AG09319 (cell line): ENCODE results near the gene ZNF473.

ENCODE experiments used
- DNase-seq: peaks from one replicate; pipeline ENCODE4 v3.0.0-alpha.2; 2010; ENCODE audit warnings: low read depth; ENCODE audit errors: extremely low read depth
- CTCF ChIP-seq: IDR thresholded peaks from 2 replicates; pipeline ENCODE4 v1.5.1; 2011; ENCODE audit warnings: low read depth, mild to moderate bottlenecking, inconsistent platforms, low read length, moderate library complexity

ZNF473 gene

DNA sequence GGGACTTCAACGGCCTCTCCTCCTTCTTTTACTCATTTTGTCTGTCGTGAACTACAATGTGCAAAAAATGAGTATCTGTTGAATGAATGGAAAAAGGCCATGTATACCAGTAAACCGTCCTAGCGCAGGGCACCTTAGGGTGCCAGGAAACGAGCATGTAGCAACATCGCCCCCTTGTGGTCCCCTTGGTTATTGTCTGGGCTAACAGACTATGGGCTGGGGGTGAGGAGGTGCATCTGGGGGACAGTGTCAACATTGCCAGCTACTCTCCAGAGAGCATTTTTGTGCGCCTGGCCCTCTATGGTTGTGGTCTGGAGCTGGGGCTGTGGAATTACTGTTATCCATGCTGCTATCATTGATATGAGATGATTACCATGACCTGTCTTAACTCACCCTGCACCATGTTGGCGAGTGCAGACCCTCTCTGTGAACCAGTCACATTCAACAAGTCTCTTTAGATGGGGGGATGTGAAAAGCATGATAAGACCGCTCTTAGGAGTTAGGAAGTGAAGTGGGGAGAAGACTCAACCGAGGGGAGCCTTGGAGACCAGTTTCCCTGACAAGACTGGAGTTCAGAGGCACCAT, 42.1 kb upstream of the ZNF473 start:
- TF ChIP-seq CTCF: peak; percentile 78
- peak; percentile 7 for DNase-seq

DNA sequence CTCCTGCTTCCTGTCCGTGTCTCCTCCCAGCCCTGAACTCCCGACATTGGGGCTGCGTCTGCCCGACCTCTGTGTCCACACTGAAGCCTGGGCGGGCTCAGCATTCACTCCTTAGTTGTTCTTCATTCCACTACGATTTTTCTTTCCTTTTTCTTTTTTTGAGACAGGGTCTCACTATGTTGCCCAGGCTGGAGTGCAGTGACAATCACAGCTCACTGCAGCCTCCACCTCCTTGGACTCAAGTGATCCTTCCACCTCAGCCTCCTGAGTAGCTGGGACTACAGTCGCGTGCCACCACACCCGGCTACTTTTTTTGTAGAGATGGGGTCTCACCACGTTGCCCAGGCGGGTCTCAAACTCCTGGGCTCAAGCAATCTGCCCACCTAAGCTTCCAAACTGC, 41.3 kb upstream of the ZNF473 start:
- DNase-seq: no peak
- no peak for TF ChIP-seq CTCF

- no peak for DNase-seq
- no peak for TF ChIP-seq CTCF
Measured at GRCh38 chr19:49985871-49986270, 39.9 kb upstream of the ZNF473 start.

DNA sequence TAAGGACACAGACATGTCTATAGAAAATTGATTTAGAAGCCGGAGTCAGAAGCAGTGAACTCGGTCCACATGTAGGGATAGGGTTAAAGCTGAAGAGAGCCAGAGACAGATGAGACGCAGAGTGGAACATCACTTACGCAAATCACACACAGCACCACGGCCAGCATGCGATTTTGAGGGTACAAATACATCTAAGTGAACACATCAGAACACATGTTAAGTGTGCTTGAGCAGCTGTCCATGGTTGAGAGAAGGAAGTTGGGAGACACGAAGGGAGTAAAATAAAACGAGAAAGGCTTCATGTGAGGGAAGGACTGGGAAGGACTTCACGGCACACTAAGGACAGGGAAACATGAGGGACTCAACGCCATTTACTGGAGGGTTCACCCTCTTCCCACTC, 39.5 kb upstream of the ZNF473 start:
- TF ChIP-seq CTCF: no peak
- DNase-seq: no peak

DNA sequence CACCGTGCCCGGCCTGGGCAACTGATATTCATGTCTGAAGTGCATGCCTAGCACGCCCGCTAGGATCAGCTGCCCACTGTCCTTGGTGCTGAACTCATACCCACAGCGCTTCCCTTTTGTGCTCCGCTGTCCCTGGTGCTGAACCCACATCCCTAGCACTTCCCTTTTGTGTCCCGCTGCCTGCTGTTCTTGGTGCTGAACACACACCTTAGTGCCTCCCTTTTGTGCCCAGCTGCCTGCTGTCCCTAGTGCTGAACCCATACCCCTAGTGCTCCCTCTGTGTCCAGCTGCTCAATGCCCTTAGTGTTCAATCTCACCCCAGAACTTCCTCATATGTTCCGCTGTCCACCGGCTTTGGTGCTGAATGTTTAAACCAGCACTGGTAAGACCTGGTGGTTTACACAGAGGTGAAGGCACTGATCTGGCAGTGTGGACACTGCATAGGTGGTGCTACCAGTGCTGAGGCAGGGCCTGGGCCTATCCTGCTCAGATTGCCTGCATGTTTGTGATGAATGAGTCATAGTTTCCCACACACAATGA, 38.6 kb upstream of the ZNF473 start:
- no peak for TF ChIP-seq CTCF
- DNase-seq: peak; percentile 70

DNA sequence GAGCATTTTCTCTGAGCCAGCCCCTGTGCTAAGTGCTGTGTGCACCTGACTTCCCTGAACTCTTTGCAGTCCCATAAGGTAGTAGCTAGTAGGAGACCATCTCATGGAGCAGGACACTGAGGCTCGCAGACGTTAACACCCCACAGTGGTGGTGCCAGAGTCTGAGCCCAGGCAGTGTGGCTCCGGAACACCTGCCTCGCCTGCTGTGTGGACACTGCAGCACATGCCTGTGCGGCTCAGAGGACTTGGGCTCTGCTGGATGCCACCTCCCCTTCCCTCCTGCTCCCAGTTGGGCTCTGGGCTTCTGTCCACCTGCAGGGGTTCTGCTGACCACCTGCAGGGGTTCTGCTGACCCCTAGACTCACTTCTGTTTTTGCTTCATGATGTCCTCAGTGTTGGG, 37.8 kb upstream of the ZNF473 start:
- no peak for DNase-seq
- no peak for TF ChIP-seq CTCF

DNA sequence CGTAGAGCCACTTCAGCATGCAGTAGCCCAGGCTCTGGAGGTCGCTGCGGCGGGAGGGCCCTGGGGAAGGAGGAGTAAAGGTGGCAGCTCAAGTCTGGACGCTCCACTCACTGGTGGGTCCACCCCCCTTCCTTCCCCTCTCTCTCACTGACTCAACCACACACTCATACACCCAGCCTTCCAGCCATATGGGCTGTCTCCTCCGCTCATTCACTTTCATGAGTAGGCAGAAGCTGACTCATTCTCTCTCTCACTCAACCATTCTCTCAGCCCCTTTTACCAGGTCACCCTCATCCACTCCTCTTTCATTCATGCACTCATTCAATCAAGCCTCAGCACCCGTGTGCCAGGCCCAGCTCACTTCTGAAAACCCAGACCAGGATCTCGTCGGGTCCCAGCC, 37.4 kb upstream of the ZNF473 start:
- TF ChIP-seq CTCF: no peak
- DNase-seq: no peak
